Ascending aorta (tissue), 2 donors: Measurements from ENCODE around the gene GDNF. TPM values are rescaled to one million over a fixed set of nuclear protein-coding genes. Genes with fewer than 3 reads are reported as not detected.
A peak's percentile ranks its signal among the peaks of the same experiment; 100 is the strongest.

ENCODE experiments used
- DNase-seq, 2 donors: peaks; one replicate each; pipeline ENCODE4 v3.0.0-alpha.2; 2019; ENCODE audit warnings: low spot score in 2 of 2
- H3K27ac ChIP-seq, 2 donors: fragments of 200-600 bp; sonication (generic); one replicate each; pipeline ENCODE4 v1.5.1; 2016 to 2017; ENCODE audit warnings: mild to moderate bottlenecking in 1 of 2
- H3K27me3 ChIP-seq: fragments of 200-600 bp; sonication (generic); one replicate; pipeline ENCODE4 v1.5.1; 2017
- H3K36me3 ChIP-seq, 2 donors: fragments of 200-600 bp; sonication (generic); one replicate each; pipeline ENCODE4 v1.5.1; 2016
- H3K4me1 ChIP-seq, 2 donors: fragments of 200-600 bp; sonication (generic); one replicate each; pipeline ENCODE4 v1.5.1; 2016 to 2017; ENCODE audit warnings: mild to moderate bottlenecking in 1 of 2
- H3K4me3 ChIP-seq, 2 donors: fragments of 200-600 bp; sonication (generic); one replicate each; pipeline ENCODE4 v1.5.1; 2016 to 2017; ENCODE audit warnings: mild to moderate bottlenecking in 1 of 2
- H3K9me3 ChIP-seq, 2 donors: fragments of 200-600 bp; sonication (generic); one replicate each; pipeline ENCODE4 v1.5.1; 2016
- CTCF ChIP-seq, 3 experiments: fragments of 200-600 bp in 2 of 3; fragments of 450-650 bp in 1 of 3; sonication (generic) in 2 of 3; IDR thresholded peaks; one replicate each; pipeline ENCODE4 v1.5.1; 2016 to 2019; ENCODE audit warnings: antibody characterized with exemption in 3 of 3, mild to moderate bottlenecking in 1 of 3, moderate library complexity in 1 of 3
- intact Hi-C: fragments of 100-400 bp; cut with DNase I; formaldehyde crosslinking; loops from one replicate; pipeline ENCODE4 v1.15.1; 2023
- total RNA-seq: library from RNA; depleted of rRNA; stranded (reverse); fragments of >200 nt; gene quantifications from one replicate; pipeline ENCODE4 v1.1.0, GENCODE V29; 2016

The GDNF gene
- total RNA-seq, 1 donor from 2014 or later: not detected

GRCh38 chr5:37846786-37847310 is 7.0 kb upstream of the GDNF start:
- intact Hi-C loops: no loop called here
- no peak for TF ChIP-seq CTCF (IDR thresholded peaks at IDR 0.05)

GRCh38 chr5:37844009-37844408 is 4.2 kb upstream of the GDNF start:
- Histone ChIP-seq H3K27me3 (peaks cover under 1% of the 10 kb centered on the region), H3K27ac (no peak overlapping the region), H3K4me1 (peaks cover 0 to 12% of the 10 kb centered on the region in 2 donors), H3K36me3 (no peaks in the 10 kb centered on the region), H3K4me3 (no peak overlapping the region), H3K9me3 (no peaks in the 10 kb centered on the region)
- intact Hi-C loops: no loop called here
- no peak for TF ChIP-seq CTCF (IDR thresholded peaks at IDR 0.05)
- DNase-seq: no peak

More at GRCh38 chr5:37846786-37847310, 7.0 kb upstream of the GDNF start:
- Histone ChIP-seq H3K9me3 (no peaks in the 10 kb centered on the region), H3K36me3 (no peaks in the 10 kb centered on the region), H3K27me3 (no peaks in the 10 kb centered on the region), H3K4me1 (no peaks in the 10 kb centered on the region), H3K27ac (no peak overlapping the region), H3K4me3 (no peak overlapping the region)
- no peak for DNase-seq

- peaks cover 0 to 23% of the 10 kb centered on the region in 2 donors for H3K4me1 ChIP-seq
- no peaks in the 10 kb centered on the region for H3K36me3 ChIP-seq
- H3K27me3 ChIP-seq: peaks cover 8% of the 10 kb centered on the region
- no peak for TF ChIP-seq CTCF (IDR thresholded peaks at IDR 0.05)
- H3K27ac ChIP-seq: no peak overlapping the region
- H3K9me3 ChIP-seq: no peaks in the 10 kb centered on the region
- DNase-seq: no peak
- no peak overlapping the region for H3K4me3 ChIP-seq
- intact Hi-C loops: no loop called here
Measured at GRCh38 chr5:37842048-37842447, 2.2 kb upstream of the GDNF start.

- no peak for DNase-seq
- H3K27me3 ChIP-seq: peaks cover 8% of the 10 kb centered on the region
- no peaks in the 10 kb centered on the region for H3K36me3 ChIP-seq
- H3K9me3 ChIP-seq: no peaks in the 10 kb centered on the region
- H3K4me1 ChIP-seq: peaks cover 0 to 27% of the 10 kb centered on the region in 2 donors
- no peak overlapping the region for H3K4me3 ChIP-seq
- TF ChIP-seq CTCF (IDR thresholded peaks at IDR 0.05): no peak
- intact Hi-C loops: no loop called here
- no peak overlapping the region for H3K27ac ChIP-seq
Measured at GRCh38 chr5:37841203-37841602, 1.4 kb upstream of the GDNF start.

- Histone ChIP-seq H3K27me3 (peaks cover 8% of the 10 kb centered on the region), H3K9me3 (no peaks in the 10 kb centered on the region), H3K4me3 (peak overlapping the region; percentile 57 to 66), H3K36me3 (no peaks in the 10 kb centered on the region), H3K27ac (no peak overlapping the region), H3K4me1 (peaks cover 0 to 27% of the 10 kb centered on the region in 2 donors)
- no peak for DNase-seq
- intact Hi-C loops: no loop called here
- TF ChIP-seq CTCF (IDR thresholded peaks at IDR 0.05): peak in 1 of 3 experiments; percentile 5
Measured at GRCh38 chr5:37840053-37841034, 503 bp upstream of the GDNF start.
